GM12801 (cell line): ENCODE data around the gene SLC4A1AP.

Experiments
- CTCF ChIP-seq: IDR thresholded peaks from one replicate; pipeline ENCODE4 v1.5.1; 2011; ENCODE audit warnings: control low read depth; ENCODE audit not compliant: insufficient read length; ENCODE audit errors: extremely low read depth

Gene SLC4A1AP

DNA sequence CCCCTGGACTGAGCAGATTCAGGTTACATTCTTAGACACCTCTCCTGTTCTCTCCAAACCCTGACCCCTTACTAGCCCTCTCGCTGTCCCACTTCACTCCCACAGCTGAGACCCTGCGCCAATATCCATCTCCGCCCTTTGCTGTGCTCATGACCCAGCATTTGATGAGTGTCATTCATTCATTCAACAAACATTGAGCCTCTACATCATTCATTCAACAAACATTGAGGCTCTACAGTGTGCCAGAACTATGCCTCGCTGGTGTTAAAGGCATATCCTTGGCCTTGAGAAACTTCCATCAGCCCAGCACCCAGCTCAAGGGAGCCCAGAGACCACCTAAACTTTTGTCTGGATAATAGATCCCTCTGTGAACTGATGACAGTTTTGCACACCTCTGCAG is 65.9 kb downstream of the SLC4A1AP start:
- TF ChIP-seq CTCF: no peak

GRCh38 chr2:27730261-27730662 is 66.6 kb downstream of the SLC4A1AP start:
- TF ChIP-seq CTCF: no peak

GRCh38 chr2:27730980-27731691 is 67.4 kb downstream of the SLC4A1AP start:
- TF ChIP-seq CTCF: no peak

GRCh38 chr2:27734305-27734704 is 70.6 kb downstream of the SLC4A1AP start:
- no peak for TF ChIP-seq CTCF

DNA sequence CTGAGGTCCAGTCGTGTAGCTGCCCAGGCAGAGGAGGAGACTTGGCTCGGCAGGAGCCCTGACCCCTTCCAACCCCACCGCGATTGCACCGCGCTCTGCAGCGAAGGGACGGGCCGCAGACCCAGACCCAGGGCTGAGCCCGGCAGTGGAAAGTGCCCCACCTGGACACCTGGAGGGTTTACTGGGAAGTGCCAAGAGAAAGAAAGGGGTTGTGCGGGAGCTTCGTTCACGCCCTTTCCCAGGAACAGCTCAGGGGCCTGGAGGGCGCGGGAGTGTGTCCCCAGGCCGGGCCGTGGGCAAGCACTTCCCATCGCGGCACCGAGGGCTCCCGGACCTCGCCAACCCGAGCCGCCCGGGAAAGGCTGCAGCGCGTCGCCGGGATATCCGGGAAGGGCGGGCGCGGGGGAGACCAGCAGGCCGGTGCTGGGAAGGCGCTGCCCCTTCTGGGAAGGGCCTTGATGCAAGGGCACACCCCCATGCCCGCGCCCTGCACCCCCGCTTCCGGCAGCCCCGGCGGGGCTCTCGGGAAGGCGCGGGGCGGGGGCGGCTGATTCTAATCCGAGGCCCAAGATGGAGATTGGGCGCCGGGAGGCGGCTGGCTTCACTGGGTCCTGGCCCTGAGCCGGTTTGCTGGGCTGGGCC is 71.7 kb downstream of the SLC4A1AP start:
- no peak for TF ChIP-seq CTCF

- no peak for TF ChIP-seq CTCF
These were observed 72.6 kb downstream of the SLC4A1AP start for GRCh38 chr2:27736031-27736889.

DNA sequence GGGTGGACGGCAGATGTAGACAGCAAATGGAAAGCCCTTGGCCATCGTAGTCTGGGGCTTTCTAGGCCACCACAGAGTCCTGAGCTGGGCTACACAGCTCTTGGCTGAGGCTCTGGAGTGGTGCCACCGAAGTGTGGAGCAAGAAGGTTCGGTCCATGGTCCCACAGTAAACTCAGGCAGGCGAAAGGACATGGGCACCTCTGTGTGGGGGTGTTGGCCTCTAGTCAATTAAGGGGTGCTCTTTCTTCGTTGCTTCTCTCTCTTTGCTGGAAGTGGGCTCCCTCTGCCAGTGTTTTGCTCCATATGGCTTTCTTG is 73.2 kb downstream of the SLC4A1AP start:
- no peak for TF ChIP-seq CTCF
